Fibroblast of mammary gland (primary cell): Measurements from ENCODE around the gene SIDT2.
"Not testable (repeated sequence)": the region's sequence is repeated elsewhere in the genome, so short reads cannot be mapped to it uniquely, and the experiment has no call there.

Experiments
- DNase-seq: peaks from one replicate; pipeline ENCODE4 v3.0.0-alpha.2; 2010; ENCODE audit warnings: low read depth
- H3K4me3 ChIP-seq: 2 replicates; pipeline ENCODE4 v1.5.1; 2011; ENCODE audit warnings: low read depth, mild to moderate bottlenecking, low read length, moderate library complexity; ENCODE audit not compliant: control insufficient read depth
- CTCF ChIP-seq: conservative IDR thresholded peaks from 2 replicates; pipeline ENCODE4 v1.5.1; 2011; ENCODE audit warnings: low read depth, low read length, inconsistent platforms; ENCODE audit not compliant: control insufficient read depth, insufficient read depth

SIDT2 gene

DNA sequence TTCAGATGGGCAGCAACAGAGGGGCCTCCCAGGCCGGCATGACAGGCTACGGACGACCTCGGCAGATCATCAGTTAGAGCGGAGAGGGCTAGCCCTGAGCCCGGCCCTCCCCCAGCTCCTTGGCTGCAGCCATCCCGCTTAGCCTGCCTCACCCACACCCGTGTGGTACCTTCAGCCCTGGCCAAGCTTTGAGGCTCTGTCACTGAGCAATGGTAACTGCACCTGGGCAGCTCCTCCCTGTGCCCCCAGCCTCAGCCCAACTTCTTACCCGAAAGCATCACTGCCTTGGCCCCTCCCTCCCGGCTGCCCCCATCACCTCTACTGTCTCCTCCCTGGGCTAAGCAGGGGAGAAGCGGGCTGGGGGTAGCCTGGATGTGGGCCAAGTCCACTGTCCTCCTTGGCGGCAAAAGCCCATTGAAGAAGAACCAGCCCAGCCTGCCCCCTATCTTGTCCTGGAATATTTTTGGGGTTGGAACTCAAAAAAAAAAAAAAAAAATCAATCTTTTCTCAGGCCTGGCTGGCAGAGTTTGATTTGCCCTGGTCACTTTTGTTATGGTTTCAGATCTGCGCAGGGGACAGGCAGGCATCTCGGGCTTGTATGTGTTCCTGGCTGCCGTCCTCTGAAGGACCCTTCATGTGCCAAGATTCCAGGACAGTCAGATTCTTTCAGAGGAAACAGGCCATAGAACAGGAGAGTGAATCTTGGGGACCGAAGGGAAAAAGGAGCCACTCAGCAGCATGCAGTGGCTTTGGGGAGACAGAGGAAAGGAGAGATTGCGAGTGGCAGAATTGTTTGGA, 25.9 kb downstream of the SIDT2 start:
- DNase-seq, result no peak
- TF ChIP-seq CTCF, result no peak
- no peak overlapping the region for H3K4me3 ChIP-seq

GRCh38 chr11:117205211-117205818, 26.8 kb downstream of the SIDT2 start:
- no peak for DNase-seq
- no peak for TF ChIP-seq CTCF
- no peak overlapping the region for H3K4me3 ChIP-seq

DNA sequence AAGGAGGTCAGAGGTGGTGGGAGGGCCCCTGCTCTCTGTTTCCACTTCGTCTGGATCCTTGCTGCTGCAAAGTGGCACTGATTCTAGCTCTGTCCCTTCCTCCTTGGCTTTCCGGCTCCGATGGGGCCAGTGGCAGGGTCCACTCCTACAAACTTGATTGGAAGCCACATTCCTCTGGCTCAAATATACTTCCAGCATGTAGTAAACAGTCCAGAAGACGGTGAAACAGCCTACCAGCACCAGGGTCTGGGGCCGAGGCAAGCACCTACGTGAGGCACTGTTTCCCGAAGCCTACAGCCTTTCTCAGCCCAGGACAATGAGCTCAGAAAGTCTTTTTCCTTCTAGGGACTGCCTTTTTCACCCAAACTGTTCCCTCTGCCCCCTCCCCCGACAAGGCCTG, 27.6 kb downstream of the SIDT2 start:
- not testable (repeated sequence) for DNase-seq, H3K4me3 ChIP-seq

DNA sequence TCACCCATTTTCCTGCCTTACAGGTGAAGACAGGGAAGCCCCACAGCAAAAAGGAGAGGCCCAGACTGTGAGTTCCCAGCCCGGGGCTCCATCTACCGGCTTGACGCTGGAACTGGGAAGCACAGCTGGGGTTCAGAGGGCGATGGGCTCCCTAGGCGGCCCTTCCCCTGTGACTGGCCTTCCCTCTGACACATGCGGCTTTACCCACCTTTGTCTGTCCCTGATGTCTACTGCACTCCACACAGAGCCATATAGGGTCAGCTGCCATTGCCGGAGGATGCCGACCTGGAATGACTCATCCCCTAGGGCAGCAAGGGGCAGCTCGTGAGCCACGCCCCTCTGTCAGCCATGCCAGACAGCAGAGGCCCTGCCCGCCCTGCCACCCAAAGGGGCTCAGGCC, 28.3 kb downstream of the SIDT2 start:
- not testable (repeated sequence) for H3K4me3 ChIP-seq, DNase-seq

DNA sequence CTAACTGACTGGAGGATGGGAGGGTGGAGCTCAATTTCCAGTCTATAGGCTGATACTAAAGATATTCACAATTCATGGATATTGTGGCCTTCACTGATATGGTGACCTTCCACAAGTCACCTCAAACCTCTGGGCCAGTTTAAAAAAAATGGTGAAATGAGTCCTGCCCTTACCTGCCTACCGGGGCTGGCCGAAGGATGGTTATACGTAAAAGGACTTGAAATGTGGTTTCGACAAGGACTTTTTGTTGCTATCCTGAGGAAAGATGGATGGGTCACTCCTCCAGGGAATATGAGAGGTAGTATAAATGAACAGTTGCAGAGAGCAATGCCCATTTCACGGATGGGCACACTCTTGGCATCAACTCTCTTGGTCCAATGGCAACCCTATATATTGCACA, 28.9 kb downstream of the SIDT2 start:
- not testable (repeated sequence) for H3K4me3 ChIP-seq, DNase-seq

GRCh38 chr11:117208710-117209109, 30.2 kb downstream of the SIDT2 start:
- DNase-seq, H3K4me3 ChIP-seq: not testable (repeated sequence)

DNA sequence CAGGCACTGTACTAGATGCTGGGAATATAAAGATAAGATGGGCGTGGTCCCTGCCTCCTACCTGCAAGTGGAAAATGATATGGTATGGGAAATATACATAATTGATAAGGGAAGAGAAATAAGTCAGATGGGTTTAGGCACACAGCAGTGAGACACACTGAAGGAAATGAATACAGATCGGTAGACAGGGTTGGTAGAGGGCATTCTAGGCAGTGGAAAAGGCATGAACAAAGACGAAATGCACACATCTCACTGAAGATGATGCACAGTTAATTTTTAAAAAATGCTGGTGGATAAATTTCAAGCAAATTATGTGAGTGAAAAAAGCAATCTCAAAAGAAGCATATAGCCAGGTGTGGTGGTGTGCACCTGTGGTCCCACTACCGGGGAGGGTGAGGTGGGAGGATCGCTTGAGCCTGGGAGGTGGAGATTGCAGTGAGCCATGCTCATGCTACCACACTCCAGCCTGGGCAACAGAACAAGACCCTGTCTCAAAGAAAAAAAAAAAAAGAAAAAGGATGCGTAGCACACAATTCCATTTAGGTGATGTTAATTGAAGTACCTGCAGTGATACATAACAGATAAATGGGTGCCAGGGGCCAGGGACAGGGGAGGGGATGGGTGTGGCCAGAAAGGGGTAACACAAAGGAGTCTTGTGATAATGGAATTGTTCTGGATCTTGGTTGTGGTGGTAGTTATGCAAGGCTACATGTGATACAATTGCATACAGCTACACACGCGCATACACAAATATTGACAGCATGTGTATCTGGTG, 31.0 kb downstream of the SIDT2 start:
- not testable (repeated sequence) for DNase-seq, H3K4me3 ChIP-seq

DNA sequence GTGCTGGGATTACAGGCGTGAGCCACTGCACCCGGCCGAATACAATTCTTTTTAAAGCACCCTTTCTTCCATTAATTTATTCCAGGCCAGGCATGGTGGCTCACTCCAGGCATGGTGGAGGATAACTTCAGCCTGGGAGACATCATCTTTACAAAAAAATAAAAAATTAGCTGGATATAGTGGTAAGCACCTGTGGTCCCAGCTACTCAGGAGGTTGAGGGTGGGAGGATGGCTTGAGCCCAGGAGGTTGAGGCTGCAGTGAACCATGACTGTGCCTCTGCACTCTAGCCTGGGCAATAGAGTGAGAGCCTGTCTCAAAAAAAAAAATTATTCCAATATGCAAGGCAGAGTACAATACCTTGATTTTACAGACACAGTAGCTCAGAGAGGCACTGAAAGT, 32.1 kb downstream of the SIDT2 start:
- no peak for DNase-seq
- no peak for TF ChIP-seq CTCF
- no peak overlapping the region for H3K4me3 ChIP-seq

- DNase-seq, result no peak
- TF ChIP-seq CTCF, result no peak
- no peak overlapping the region for H3K4me3 ChIP-seq
These were observed 34.3 kb downstream of the SIDT2 start for GRCh38 chr11:117212697-117213355.
